Measurements from ENCODE around the gene NAA30.

NAA30 gene

DNA sequence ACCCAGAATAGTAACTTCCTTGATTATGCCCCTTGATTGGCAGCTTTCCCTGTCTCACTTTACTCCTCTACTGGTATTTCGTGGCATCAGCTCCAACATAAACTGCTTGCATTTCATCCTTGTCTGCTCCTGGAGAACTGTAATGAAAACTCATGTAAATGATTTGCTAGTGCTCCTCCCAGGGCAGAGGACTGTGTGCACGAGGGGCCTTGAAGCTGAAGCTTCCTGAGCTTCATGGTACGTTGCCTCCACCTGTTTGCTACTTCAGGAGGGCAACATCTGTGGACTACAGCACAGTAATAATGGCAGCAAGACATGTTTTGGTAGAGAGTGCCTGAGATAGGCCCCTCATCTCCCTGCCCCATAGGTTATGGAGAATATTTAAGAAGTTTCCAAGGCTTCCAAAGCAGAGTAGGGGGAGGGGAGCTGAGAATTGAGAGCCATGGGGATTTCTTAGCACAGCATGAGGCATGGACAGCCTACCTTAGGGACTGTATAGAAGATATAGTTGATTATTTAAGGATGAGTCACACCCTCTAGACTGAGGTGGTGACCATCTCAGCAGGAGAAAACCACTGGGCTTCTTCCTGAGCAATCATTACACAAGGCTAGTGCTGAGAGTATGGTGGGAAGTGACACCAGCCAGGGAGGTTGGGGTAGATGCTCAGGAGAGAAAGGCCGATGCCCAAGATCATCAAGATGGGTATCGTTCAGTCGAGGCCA is 73.8 kb downstream of the NAA30 start:
- FAIRE-seq = no peak
- TF ChIP-seq TAF1 (IDR thresholded peaks at IDR 0.05; ENCODE audit: low read depth, low read length) (no peak), POLR2AphosphoS5 (IDR thresholded peaks at IDR 0.05; ENCODE audit: low read depth, low read length) (no peak), SPI1 (IDR thresholded peaks at IDR 0.05; ENCODE audit: low read depth, low read length) (no peak), POLR2A (IDR thresholded peaks at IDR 0.05; ENCODE audit: low read depth, low read length) (no peak), POU2F2 (IDR thresholded peaks at IDR 0.05; ENCODE audit: low read depth, low read length) (no peak), PAX5 (IDR thresholded peaks at IDR 0.05; ENCODE audit: insufficient read depth, low read length, severe bottlenecking) (no peak)
- no peak for DNase-seq (ENCODE audit: insufficient read length, low spot score)

All from GM12891 (cell line).